K562 (cell line): ENCODE measurements around the gene ZMYM2. TPM values are rescaled to one million over a fixed set of nuclear protein-coding genes. Genes with fewer than 3 reads are reported as not detected.
A peak's percentile ranks its signal among the peaks of the same experiment; 100 is the strongest.

ENCODE experiments used
- ATAC-seq: fragments of 200-7000 bp; cut with Tn5 transposase; 3 replicates; pipeline ENCODE4 v1.9.1; 2020; ENCODE audit warnings: moderate library complexity
- BruUV-seq: library from RNA; stranded (reverse); fragments of 400-500 nt; replicated peaks from 2 replicates; lab custom pipeline; 2021; lab: Mats Ljungman, UMichigan
- CTCF ChIA-PET: fragments of 300-600 bp; formaldehyde crosslinking; extraction: SDS; loops from one replicate; lab custom pipeline; 2021; ENCODE audit warnings: low intra/inter-chr PET ratio; lab: Yijun Ruan, JAX
- POLR2A ChIA-PET: fragments of 300-600, 350-650 bp; sonication (Branson Sonifier 250); formaldehyde crosslinking; extraction: SDS; loops from one replicate; lab custom pipeline; 2021; ENCODE audit warnings: antibody characterized with exemption, inconsistent platforms; lab: Yijun Ruan, JAX
- DNase-seq, 4 experiments: peaks; one replicate each; pipeline versions ENCODE4 v3.0.0 to v3.0.0-alpha.2; 2011 to 2018; ENCODE audit warnings: low spot score in 3 of 4, mixed read lengths in 3 of 4; ENCODE audit errors: extremely low read depth in 1 of 4
- FAIRE-seq: peaks from 2 replicates; lab custom pipeline; 2011; peaks lifted over from hg19 to GRCh38; lab: Jason Lieb, UNC
- H2AFZ ChIP-seq: 2 replicates; pipeline ENCODE4 v1.6.0; 2011; ENCODE audit warnings: low read depth, low read length, control low read depth, inconsistent platforms
- H3K27ac ChIP-seq: fragments of 200-600 bp; 3 replicates; pipeline ENCODE4 v1.8.0; 2011; ENCODE audit warnings: low read depth, mild to moderate bottlenecking, control low read depth, inconsistent platforms, low read length, moderate library complexity, mixed read lengths; ENCODE audit errors: extremely low read depth
- H3K27me3 ChIP-seq, 2 experiments: fragments of 300-600 bp in 1 of 2; 2 replicates in 1 of 2; 3 replicates in 1 of 2; pipeline versions ENCODE4 v1.6.0 to v1.8.0; 2011; ENCODE audit warnings: inconsistent platforms in 2 of 2, low read length in 2 of 2, mild to moderate bottlenecking in 1 of 2, mixed read lengths in 1 of 2, moderate library complexity in 1 of 2; ENCODE audit not compliant: control insufficient read depth in 2 of 2, insufficient read depth in 2 of 2
- H3K36me3 ChIP-seq: fragments of 300-600 bp; 3 replicates; pipeline ENCODE4 v1.8.0; 2011; ENCODE audit warnings: mild to moderate bottlenecking, low read length, inconsistent platforms; ENCODE audit not compliant: control insufficient read depth, insufficient read depth
- H3K4me1 ChIP-seq, 2 experiments: fragments of 200-600 bp in 1 of 2; replicated peaks in 1 of 2; 2 replicates in 1 of 2; 3 replicates in 1 of 2; pipeline versions ENCODE4 v1.5.1 to v1.8.0; 2011; ENCODE audit warnings: inconsistent platforms in 2 of 2, low read length in 2 of 2, mild to moderate bottlenecking in 1 of 2, mixed read lengths in 1 of 2, moderate library complexity in 1 of 2; ENCODE audit not compliant: control insufficient read depth in 2 of 2, insufficient read depth in 2 of 2
- H3K4me2 ChIP-seq: 2 replicates; pipeline ENCODE4 v1.6.1; 2011; ENCODE audit warnings: low read length, control low read depth, inconsistent platforms, mixed read lengths; ENCODE audit not compliant: insufficient read depth
- H3K4me3 ChIP-seq: fragments of 200-600 bp; sonication (generic), shearing (Covaris generic); 2 replicates; pipeline ENCODE4 v1.5.1; 2016; ENCODE audit warnings: control low read depth, inconsistent platforms
- H3K79me2 ChIP-seq: fragments of 200-600 bp; 3 replicates; pipeline ENCODE4 v1.8.0; 2011; ENCODE audit warnings: low read length, inconsistent platforms; ENCODE audit not compliant: control insufficient read depth, insufficient read depth
- H3K9ac ChIP-seq, 2 experiments: 2 replicates each; pipeline versions ENCODE4 v1.6.0 to v1.6.1; 2011; ENCODE audit warnings: low read depth in 2 of 2, low read length in 2 of 2, control low read depth in 1 of 2, inconsistent platforms in 1 of 2, mild to moderate bottlenecking in 1 of 2, mixed read lengths in 1 of 2; ENCODE audit not compliant: insufficient read depth in 1 of 2
- H3K9me1 ChIP-seq: one replicate; pipeline ENCODE4 v1.6.0; 2011; ENCODE audit warnings: inconsistent platforms, mild to moderate bottlenecking, low read length, moderate library complexity; ENCODE audit not compliant: control insufficient read depth, insufficient read depth
- H3K9me3 ChIP-seq: replicated peaks from 2 replicates; pipeline ENCODE4 v1.5.1; 2011; ENCODE audit warnings: low read depth, low read length, inconsistent platforms; ENCODE audit not compliant: control insufficient read depth, insufficient read depth
- H4K20me1 ChIP-seq: replicated peaks from 2 replicates; pipeline ENCODE4 v1.6.1; 2011; ENCODE audit warnings: low read length, inconsistent platforms, mixed read lengths; ENCODE audit not compliant: control insufficient read depth, insufficient read depth
- RAD21 ChIP-seq, 2 experiments: fragments of 250-450 bp in 1 of 2; fragments of 450-650 bp in 1 of 2; sonication (Bioruptor Pico) in 1 of 2; formaldehyde crosslinking in 1 of 2; IDR thresholded peaks in 1 of 2; conservative IDR thresholded peaks in 1 of 2; 2 replicates each; pipeline versions ENCODE4 v1.4.0 to v1.8.0; 2020 to 2022; ENCODE audit warnings: mild to moderate bottlenecking in 2 of 2, moderate library complexity in 1 of 2
- RBM15 ChIP-seq: fragments of 200-400 bp; formaldehyde crosslinking; IDR thresholded peaks from 2 replicates; pipeline ENCODE4 v1.6.1; 2018; ENCODE audit warnings: mild to moderate bottlenecking, low read length, moderate library complexity; ENCODE audit not compliant: insufficient read depth
- WGBS: fragments of 100-300 bp; shearing (Covaris generic); methylation state at CpG from one replicate; pipeline ENCODE4 v1.1.6; 2016; ENCODE audit warnings: low coverage, mixed read lengths; ENCODE audit not compliant: insufficient coverage; ENCODE audit errors: missing lambda C conversion rate; 5-methylcytosine and 5-hydroxymethylcytosine counted together
- in situ Hi-C: fragments of 300-500 bp; cut with MboI; formaldehyde crosslinking; loops from 4 replicates; pipeline ENCODE4 v1.15.0; 2018; ENCODE audit warnings: inconsistent platforms, mixed read lengths
- intact Hi-C: fragments of 100-400 bp; cut with micrococcal nuclease; formaldehyde crosslinking; loops from 2 replicates; pipeline ENCODE4 v1.14.2; 2022
- polyA plus RNA-seq, 8 experiments: library from polyadenylated mRNA; depleted of rRNA in 4 of 8; stranded (reverse) in 5 of 8; unstranded in 3 of 8; fragments of >200 nt; fragmentation: Nextera tagmentation in 2 of 8; fragmentation: Illumina TruSeq in 1 of 8; extraction: Ambion mirVana in 2 of 8; extraction: Trizol in 1 of 8; gene quantifications; 2 replicates each; pipeline versions ENCODE4 v1.2.1 to v1.2.3, GENCODE V29; 2011 to 2014; ENCODE audit warnings: inconsistent platforms in 1 of 8, missing spikeins in 1 of 8
- total RNA-seq, 7 experiments: library from RNA; depleted of rRNA in 6 of 7; stranded (reverse); fragments of >200 nt in 6 of 7; fragmentation: Illumina TruSeq in 2 of 7; extraction: Trizol in 2 of 7; gene quantifications; 2 replicates each; pipeline versions ENCODE4 v1.2.1 to v1.2.3, GENCODE V29; 2011 to 2021; ENCODE audit warnings: low replicate concordance in 1 of 7
- TF ChIP-seq, protein P1 (sequence below), 3 experiments: IDR thresholded peaks in 2 of 3; conservative IDR thresholded peaks in 1 of 3; 2 replicates each; pipeline ENCODE4 v1.5.1; 2011 to 2012; ENCODE audit warnings: low read length in 3 of 3, mild to moderate bottlenecking in 3 of 3, control low read depth in 2 of 3, improper control_type of control experiment in 1 of 3, inconsistent platforms in 1 of 3, low read depth in 1 of 3, mixed read lengths in 1 of 3, moderate library complexity in 1 of 3; ENCODE audit not compliant: insufficient read depth in 2 of 3

The ZMYM2 gene
- total and polyA plus RNA-seq, 9 of the 15 experiments (the other 6 are each of a cell fraction or from before 2014, with no cell fraction given) = 5.0 to 48.8 (median 26.8) TPM

DNA sequence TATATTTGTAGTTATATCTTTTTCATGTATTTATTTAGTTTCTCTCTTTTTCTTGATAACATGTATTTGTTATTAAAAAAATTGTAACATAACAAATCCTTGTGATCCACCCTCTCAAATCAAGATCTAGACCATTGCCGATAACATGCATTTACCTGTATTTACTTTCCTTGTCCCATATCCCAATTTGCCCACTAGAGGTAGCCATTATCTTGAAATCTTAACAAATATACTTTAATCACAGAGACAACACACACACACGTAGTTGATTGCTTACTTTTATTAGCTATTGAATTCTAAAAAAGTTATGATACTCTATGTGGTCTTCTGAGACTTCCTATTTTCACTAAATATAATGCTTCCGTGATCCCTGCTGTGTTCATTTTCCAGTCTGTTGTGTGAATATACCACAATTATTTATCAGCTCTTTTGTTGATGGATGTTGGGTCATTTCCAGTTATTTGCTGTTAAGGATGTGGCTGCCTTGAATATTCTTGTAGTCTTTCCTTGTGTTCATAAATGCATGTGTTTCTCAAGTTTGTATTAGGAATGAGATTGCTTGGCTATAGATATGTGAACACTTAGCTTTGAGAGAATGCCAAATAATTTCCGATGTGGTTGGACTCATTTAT, 31.3 kb upstream of the ZMYM2 start:
- ATAC-seq (no peak), FAIRE-seq (no peak), DNase-seq (no peak)
- Histone ChIP-seq H3K27me3 (no peaks in the 10 kb centered on the region), H3K9me3 (no peaks in the 10 kb centered on the region), H3K27ac (no peak overlapping the region), H2AFZ (no peak overlapping the region), H4K20me1 (no peaks in the 10 kb centered on the region), H3K79me2 (no peaks in the 10 kb centered on the region), H3K4me2 (no peak overlapping the region), H3K4me1 (no peaks in the 10 kb centered on the region), H3K9me1 (no peaks in the 10 kb centered on the region), H3K36me3 (no peaks in the 10 kb centered on the region), H3K9ac (no peak overlapping the region), H3K4me3 (no peak overlapping the region)
- in situ Hi-C loops (no loop called here), intact Hi-C loops (no loop called here)
- ChIA-PET POLR2A (interaction anchor here (0.6 to 0.7 kb wide), 2 partner anchors 16 to 74 kb away, joined by 3 read pairs; no protein-coding TSS in a partner anchor), CTCF (no interaction called here)
- TF ChIP-seq, protein P1, sequence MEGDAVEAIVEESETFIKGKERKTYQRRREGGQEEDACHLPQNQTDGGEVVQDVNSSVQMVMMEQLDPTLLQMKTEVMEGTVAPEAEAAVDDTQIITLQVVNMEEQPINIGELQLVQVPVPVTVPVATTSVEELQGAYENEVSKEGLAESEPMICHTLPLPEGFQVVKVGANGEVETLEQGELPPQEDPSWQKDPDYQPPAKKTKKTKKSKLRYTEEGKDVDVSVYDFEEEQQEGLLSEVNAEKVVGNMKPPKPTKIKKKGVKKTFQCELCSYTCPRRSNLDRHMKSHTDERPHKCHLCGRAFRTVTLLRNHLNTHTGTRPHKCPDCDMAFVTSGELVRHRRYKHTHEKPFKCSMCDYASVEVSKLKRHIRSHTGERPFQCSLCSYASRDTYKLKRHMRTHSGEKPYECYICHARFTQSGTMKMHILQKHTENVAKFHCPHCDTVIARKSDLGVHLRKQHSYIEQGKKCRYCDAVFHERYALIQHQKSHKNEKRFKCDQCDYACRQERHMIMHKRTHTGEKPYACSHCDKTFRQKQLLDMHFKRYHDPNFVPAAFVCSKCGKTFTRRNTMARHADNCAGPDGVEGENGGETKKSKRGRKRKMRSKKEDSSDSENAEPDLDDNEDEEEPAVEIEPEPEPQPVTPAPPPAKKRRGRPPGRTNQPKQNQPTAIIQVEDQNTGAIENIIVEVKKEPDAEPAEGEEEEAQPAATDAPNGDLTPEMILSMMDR (IDR thresholded peaks at IDR 0.05 in 2 of 3, conservative IDR thresholded peaks at IDR 0.05 in 1 of 3; ENCODE audit: insufficient read depth in 2 of 3, low read depth in 1 of 3, low read length in 3 of 3) = peak in 2 of 3 experiments; percentile 13 to 33; a peak in 2 of 6 replicates
- TF ChIP-seq RBM15 (no peak), RAD21 (CRISPR knock-in tag; conservative IDR thresholded peaks at IDR 0.05 in 1 of 2, IDR thresholded peaks at IDR 0.05 in 1 of 2) (peak in 1 of 2 experiments; percentile 32; a peak in 2 of 4 replicates)
- 5% methylated on average over 4 of the region's 4 CpGs for WGBS
- BruUV-seq = no TSS peak
